Prostate gland (tissue), 2 donors: ENCODE results near the gene ATP13A1. TPM values are rescaled to one million over a fixed set of nuclear protein-coding genes. Genes with fewer than 3 reads are reported as not detected.

ENCODE experiments used
- DNase-seq: peaks from one replicate; pipeline ENCODE4 v3.0.0-alpha.2; 2019; ENCODE audit warnings: low spot score
- H3K27ac ChIP-seq, 2 donors: fragments of 200-600 bp; sonication (generic); 2 replicates each; pipeline ENCODE4 v1.5.1; 2017 to 2019
- H3K27me3 ChIP-seq: fragments of 200-600 bp; sonication (generic); replicated peaks from 2 replicates; pipeline ENCODE4 v1.5.1; 2019; ENCODE audit not compliant: insufficient read depth
- H3K36me3 ChIP-seq, 2 donors: fragments of 200-600 bp; sonication (generic); 1 replicate in 1 of 2; 2 replicates in 1 of 2; pipeline versions ENCODE4 v1.5.1 to v1.8.1; 2017 to 2019
- H3K4me1 ChIP-seq: fragments of 200-600 bp; sonication (generic); replicated peaks from 2 replicates; pipeline ENCODE4 v1.5.1; 2019
- H3K4me3 ChIP-seq, 2 donors: fragments of 200-600 bp; sonication (generic); 2 replicates each; pipeline ENCODE4 v1.5.1; 2017 to 2019
- H3K9me3 ChIP-seq: fragments of 200-600 bp; sonication (generic); 2 replicates; pipeline ENCODE4 v1.5.1; 2017
- POLR2A ChIP-seq: fragments of 450-650 bp; IDR thresholded peaks from one replicate; pipeline ENCODE4 v1.6.1; 2016; ENCODE audit warnings: antibody characterized with exemption, mild to moderate bottlenecking
- POLR2AphosphoS5 ChIP-seq: sonication (generic); formaldehyde crosslinking; IDR thresholded peaks from one replicate; pipeline ENCODE4 v1.6.1; 2017; ENCODE audit warnings: antibody characterized with exemption
- WGBS: methylation state at CpG from one replicate; pipeline ENCODE4 v1.1.5; 2018; 5-methylcytosine and 5-hydroxymethylcytosine counted together
- intact Hi-C: fragments of 100-400 bp; cut with DNase I; formaldehyde crosslinking; loops from one replicate; pipeline ENCODE4 v1.14.2; 2022
- total RNA-seq, 2 donors: library from RNA; depleted of rRNA; stranded (reverse); fragments of >200 nt; gene quantifications; one replicate each; pipeline ENCODE4 v1.1.0, GENCODE V29; 2016
- TF ChIP-seq, protein P1 (sequence below), 4 experiments: fragments of 200-600 bp in 2 of 4; fragments of 450-650 bp in 2 of 4; sonication (generic) in 2 of 4; IDR thresholded peaks; 1 replicate in 3 of 4; 2 replicates in 1 of 4; pipeline ENCODE4 v1.5.1; 2016 to 2019; ENCODE audit warnings: antibody characterized with exemption in 4 of 4, mild to moderate bottlenecking in 2 of 4, moderate library complexity in 2 of 4

ATP13A1 gene
- total RNA-seq, 2 donors from 2014 or later = 227 to 315 TPM

DNA sequence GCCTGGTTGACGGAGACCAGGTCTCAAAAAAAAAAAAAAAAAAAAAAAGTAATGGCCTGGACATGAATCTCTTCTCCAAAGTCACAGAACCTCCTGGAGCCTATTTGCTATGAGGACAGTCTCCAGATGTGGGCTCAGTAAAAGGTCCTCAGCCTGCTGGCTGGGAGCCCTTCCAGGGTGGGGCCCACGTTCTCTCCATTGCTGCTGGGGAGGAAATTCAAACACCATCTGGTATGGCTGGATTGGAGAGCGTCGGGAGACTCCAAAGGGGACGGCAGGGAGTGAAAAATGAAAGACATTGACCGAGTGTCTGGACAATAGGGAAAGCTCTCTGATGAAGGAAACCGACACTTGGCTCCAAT is 43.6 kb downstream of the ATP13A1 start:
- Histone ChIP-seq H3K9me3 (no peaks in the 10 kb centered on the region), H3K27me3 (no peaks in the 10 kb centered on the region), H3K4me1 (no peaks in the 10 kb centered on the region), H3K27ac (no peak overlapping the region), H3K36me3 (no peaks in the 10 kb centered on the region), H3K4me3 (no peak overlapping the region)
- no peak for DNase-seq
- TF ChIP-seq, protein P1, sequence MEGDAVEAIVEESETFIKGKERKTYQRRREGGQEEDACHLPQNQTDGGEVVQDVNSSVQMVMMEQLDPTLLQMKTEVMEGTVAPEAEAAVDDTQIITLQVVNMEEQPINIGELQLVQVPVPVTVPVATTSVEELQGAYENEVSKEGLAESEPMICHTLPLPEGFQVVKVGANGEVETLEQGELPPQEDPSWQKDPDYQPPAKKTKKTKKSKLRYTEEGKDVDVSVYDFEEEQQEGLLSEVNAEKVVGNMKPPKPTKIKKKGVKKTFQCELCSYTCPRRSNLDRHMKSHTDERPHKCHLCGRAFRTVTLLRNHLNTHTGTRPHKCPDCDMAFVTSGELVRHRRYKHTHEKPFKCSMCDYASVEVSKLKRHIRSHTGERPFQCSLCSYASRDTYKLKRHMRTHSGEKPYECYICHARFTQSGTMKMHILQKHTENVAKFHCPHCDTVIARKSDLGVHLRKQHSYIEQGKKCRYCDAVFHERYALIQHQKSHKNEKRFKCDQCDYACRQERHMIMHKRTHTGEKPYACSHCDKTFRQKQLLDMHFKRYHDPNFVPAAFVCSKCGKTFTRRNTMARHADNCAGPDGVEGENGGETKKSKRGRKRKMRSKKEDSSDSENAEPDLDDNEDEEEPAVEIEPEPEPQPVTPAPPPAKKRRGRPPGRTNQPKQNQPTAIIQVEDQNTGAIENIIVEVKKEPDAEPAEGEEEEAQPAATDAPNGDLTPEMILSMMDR (IDR thresholded peaks at IDR 0.05) = no peak
- TF ChIP-seq POLR2AphosphoS5 (no peak), POLR2A (no peak)
- 86% methylated on average over 7 of the region's 7 CpGs for WGBS
- intact Hi-C loops = no loop called here

- TF ChIP-seq POLR2A = no peak
- DNase-seq = no peak
- H3K4me1 ChIP-seq = no peaks in the 10 kb centered on the region
- H3K4me3 ChIP-seq = peak overlapping the region; percentile 34 to 42
- no peaks in the 10 kb centered on the region for H3K36me3 ChIP-seq
- intact Hi-C loops = no loop called here
- H3K9me3 ChIP-seq = no peaks in the 10 kb centered on the region
- no peaks in the 10 kb centered on the region for H3K27me3 ChIP-seq
- 55% methylated on average over 21 of the region's 21 CpGs for WGBS
- H3K27ac ChIP-seq = no peak overlapping the region
Measured at GRCh38 chr19:19619181-19619848, 44.2 kb downstream of the ATP13A1 start.

DNA sequence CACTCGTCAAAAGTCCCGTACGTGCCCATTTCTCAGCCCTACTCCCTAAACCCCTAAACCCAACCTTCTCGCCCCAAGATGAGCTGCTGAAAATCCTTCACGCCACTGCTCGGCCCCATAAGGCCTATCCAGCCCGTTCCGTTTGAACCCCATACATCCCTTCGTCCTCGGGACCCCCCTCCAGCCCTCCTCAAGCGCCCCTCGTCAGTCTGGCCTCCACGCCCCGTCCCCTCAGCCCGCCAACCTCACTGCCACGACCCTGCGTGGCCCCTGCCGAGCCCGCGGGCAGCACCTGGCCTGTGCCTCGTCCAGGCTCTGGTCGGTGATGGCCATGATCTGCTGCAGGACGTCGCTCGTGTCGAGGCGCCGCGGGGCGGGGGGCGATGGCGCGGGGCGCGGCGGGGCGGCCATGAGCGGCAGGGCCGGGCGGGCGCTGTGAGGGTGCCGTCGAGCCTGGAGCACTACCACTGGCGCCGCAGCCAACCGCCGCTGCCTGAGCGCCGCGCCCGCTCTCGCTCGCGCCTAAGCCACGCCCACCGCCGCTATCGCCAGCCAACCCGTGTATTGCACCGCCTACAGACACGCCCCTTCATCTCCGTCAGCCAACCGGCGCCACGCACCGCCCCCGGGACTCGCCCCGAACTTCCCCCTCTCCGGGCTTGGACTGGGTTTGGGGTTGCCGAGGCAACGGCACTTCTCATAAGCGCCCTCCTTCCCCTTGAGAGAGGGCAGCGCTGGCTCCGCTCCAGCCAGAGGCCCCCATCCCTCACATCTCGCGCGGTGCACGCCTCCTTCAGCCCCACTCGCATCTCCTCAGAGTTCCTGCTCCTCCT is 45.0 kb downstream of the ATP13A1 start, which contains the start of gene PBX4:
TSS of gene PBX4 (minus strand) at position 469 of the 833 bp plus-strand sequence. CDS start at position 411, 58 bp downstream.
- TF ChIP-seq POLR2AphosphoS5 = peak; percentile 72
- peak; percentile 67 for TF ChIP-seq POLR2A
- TF ChIP-seq, protein P1 (IDR thresholded peaks at IDR 0.05) = peak in 1 of 4 experiments; percentile 9
- no peak within 1 kb of the TSS for H3K27ac ChIP-seq
- 3% methylated on average over 78 of the region's 80 CpGs for WGBS

DNA sequence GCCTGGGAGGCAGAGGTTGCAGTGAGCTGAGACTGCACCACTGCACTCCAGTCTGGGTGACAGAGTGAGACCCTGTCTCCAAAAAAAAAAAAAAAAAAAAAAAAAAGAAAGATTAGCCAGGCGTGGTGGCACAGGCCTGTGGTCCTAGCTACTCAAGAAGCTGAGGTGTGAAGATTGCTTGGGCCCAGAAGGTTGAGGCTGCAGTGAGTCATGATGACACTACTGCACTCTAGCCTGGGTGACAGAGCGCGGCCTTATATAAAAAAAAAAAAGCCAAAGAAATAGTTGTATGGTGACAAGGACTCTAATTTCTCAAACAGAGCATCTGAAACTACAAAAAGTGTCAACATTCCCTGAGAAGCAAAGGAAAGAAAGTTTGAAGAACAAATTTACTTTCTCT is 48.4 kb downstream of the ATP13A1 start:
- DNase-seq = no peak
- no peaks in the 10 kb centered on the region for H3K9me3 ChIP-seq
- H3K27me3 ChIP-seq = no peaks in the 10 kb centered on the region
- H3K4me3 ChIP-seq = no peak overlapping the region
- TF ChIP-seq POLR2A (no peak), POLR2AphosphoS5 (no peak)
- TF ChIP-seq, protein P1 (IDR thresholded peaks at IDR 0.05) = no peak
- H3K27ac ChIP-seq = no peak overlapping the region
- intact Hi-C loops = no loop called here
- no peaks in the 10 kb centered on the region for H3K4me1 ChIP-seq
- WGBS = 92% methylated on average over 3 of the region's 3 CpGs
- no peaks in the 10 kb centered on the region for H3K36me3 ChIP-seq

More for the DNA sequence above, 45.0 kb downstream of the ATP13A1 start, which contains the start of gene PBX4:
- no peaks in the 10 kb centered on the region for H3K36me3 ChIP-seq
- no peaks in the 10 kb centered on the region for H3K9me3 ChIP-seq
- DNase-seq = peak; percentile 94
- intact Hi-C loops = no loop called here
- no peaks in the 10 kb centered on the region for H3K4me1 ChIP-seq
- H3K27me3 ChIP-seq = no peaks in the 10 kb centered on the region
- peak within 1 kb of the TSS; percentile 34 to 42 for H3K4me3 ChIP-seq

DNA sequence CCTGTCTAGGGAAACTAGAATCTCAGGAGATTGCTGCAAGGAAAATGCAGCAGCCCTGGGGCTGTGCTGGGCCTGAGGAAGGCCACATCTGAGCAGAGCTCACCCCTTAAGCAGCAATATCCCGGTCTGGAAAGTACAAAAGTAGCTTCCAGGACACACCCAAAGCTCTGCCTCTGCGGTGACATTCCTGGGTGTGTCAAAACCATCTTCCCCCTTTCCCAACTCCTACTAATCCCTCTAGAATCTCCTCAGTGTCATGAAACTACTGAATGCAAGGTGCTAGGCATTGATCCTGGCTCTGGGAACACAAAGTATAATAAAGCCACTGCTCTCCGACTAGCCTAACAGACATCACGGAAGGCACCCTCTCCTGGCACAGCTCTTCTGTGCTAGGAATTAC is 50.0 kb downstream of the ATP13A1 start:
- H3K27me3 ChIP-seq = no peaks in the 10 kb centered on the region
- H3K4me3 ChIP-seq = no peak overlapping the region
- no peaks in the 10 kb centered on the region for H3K4me1 ChIP-seq
- WGBS = 61% methylated on average over 4 of the region's 4 CpGs
- TF ChIP-seq POLR2AphosphoS5 = no peak
- no peak for TF ChIP-seq POLR2A
- TF ChIP-seq, protein P1 (IDR thresholded peaks at IDR 0.05) = no peak
- DNase-seq = no peak
- H3K9me3 ChIP-seq = no peaks in the 10 kb centered on the region
- H3K36me3 ChIP-seq = no peaks in the 10 kb centered on the region
- no peak overlapping the region for H3K27ac ChIP-seq
- intact Hi-C loops = no loop called here
